H9 (cell line): ENCODE results near the gene FAM217A. TPM values are rescaled to one million over a fixed set of nuclear protein-coding genes. Genes with fewer than 3 reads are reported as not detected.
"Not testable (repeated sequence)": the region's sequence is repeated elsewhere in the genome, so short reads cannot be mapped to it uniquely, and the experiment has no call there.

Experiments
- DNase-seq: peaks from one replicate; pipeline ENCODE4 v3.0.0-alpha.2; 2017
- H2AFZ ChIP-seq: one replicate; pipeline ENCODE4 v1.6.1; 2013; ENCODE audit warnings: mild to moderate bottlenecking, low read length, control low read depth, moderate library complexity
- H2AK5ac ChIP-seq: 2 replicates; pipeline ENCODE4 v1.6.1; 2013; ENCODE audit warnings: low read length, control low read depth, mixed read lengths; ENCODE audit not compliant: insufficient read length
- H2BK120ac ChIP-seq: one replicate; pipeline ENCODE4 v1.6.1; 2013; ENCODE audit warnings: low read depth, mild to moderate bottlenecking, low read length, control low read depth, inconsistent platforms; ENCODE audit not compliant: poor library complexity, severe bottlenecking
- H2BK12ac ChIP-seq: 2 replicates; pipeline ENCODE4 v1.6.1; 2013; ENCODE audit warnings: low read length, control low read depth, mixed read lengths, low read depth; ENCODE audit not compliant: insufficient read length
- H2BK15ac ChIP-seq: 2 replicates; pipeline ENCODE4 v1.6.1; 2013; ENCODE audit warnings: low read depth, low read length, control low read depth
- H2BK20ac ChIP-seq: one replicate; pipeline ENCODE4 v1.6.1; 2013; ENCODE audit warnings: low read depth, mild to moderate bottlenecking, low read length, control low read depth, inconsistent platforms; ENCODE audit not compliant: poor library complexity, severe bottlenecking
- H2BK5ac ChIP-seq: 2 replicates; pipeline ENCODE4 v1.6.1; 2013; ENCODE audit warnings: low read length, control low read depth, mixed read lengths; ENCODE audit not compliant: insufficient read length
- H3K14ac ChIP-seq: 2 replicates; pipeline ENCODE4 v1.6.1; 2013; ENCODE audit warnings: low read length, control low read depth; ENCODE audit not compliant: insufficient read depth
- H3K18ac ChIP-seq: 2 replicates; pipeline ENCODE4 v1.6.1; 2013; ENCODE audit warnings: low read depth, mild to moderate bottlenecking, mixed read lengths, low read length, control low read depth; ENCODE audit not compliant: insufficient read length
- H3K23ac ChIP-seq: 2 replicates; pipeline ENCODE4 v1.6.1; 2013; ENCODE audit warnings: low read length, control low read depth, mixed read lengths, low read depth; ENCODE audit not compliant: insufficient read length
- H3K23me2 ChIP-seq: 2 replicates; pipeline ENCODE4 v1.6.1; 2013; ENCODE audit warnings: low read depth, mild to moderate bottlenecking, mixed read lengths, low read length, control low read depth; ENCODE audit not compliant: insufficient read length, poor library complexity, severe bottlenecking
- H3K27ac ChIP-seq: 2 replicates; pipeline ENCODE4 v1.5.1; 2013; ENCODE audit warnings: low read length, control low read depth, mixed read lengths, low read depth; ENCODE audit not compliant: insufficient read length
- H3K27me3 ChIP-seq: 2 replicates; pipeline ENCODE4 v1.6.1; 2013; ENCODE audit warnings: low read length, control low read depth, inconsistent platforms; ENCODE audit not compliant: insufficient read depth
- H3K4ac ChIP-seq: 2 replicates; pipeline ENCODE4 v1.6.1; 2013; ENCODE audit warnings: low read depth, mild to moderate bottlenecking, control low read depth, inconsistent platforms, low read length, moderate library complexity
- H3K4me1 ChIP-seq: 2 replicates; pipeline ENCODE4 v1.6.1; 2013; ENCODE audit warnings: low read length, control low read depth, inconsistent platforms; ENCODE audit not compliant: insufficient read depth
- H3K4me2 ChIP-seq: 2 replicates; pipeline ENCODE4 v1.6.1; 2013; ENCODE audit warnings: low read length, control low read depth, mixed read lengths; ENCODE audit not compliant: insufficient read length, insufficient read depth
- H3K56ac ChIP-seq: 2 replicates; pipeline ENCODE4 v1.6.1; 2013; ENCODE audit warnings: low read depth, mild to moderate bottlenecking, mixed read lengths, low read length, control low read depth; ENCODE audit not compliant: insufficient read length
- H3K79me1 ChIP-seq: 2 replicates; pipeline ENCODE4 v1.6.1; 2013; ENCODE audit warnings: low read depth, mild to moderate bottlenecking, moderate library complexity, low read length, control low read depth, inconsistent platforms; ENCODE audit not compliant: insufficient read depth, poor library complexity, severe bottlenecking
- H3K79me2 ChIP-seq: 2 replicates; pipeline ENCODE4 v1.6.1; 2013; ENCODE audit warnings: low read length, control low read depth, inconsistent platforms; ENCODE audit not compliant: insufficient read depth
- H3K9ac ChIP-seq: 2 replicates; pipeline ENCODE4 v1.6.1; 2013; ENCODE audit warnings: low read length, control low read depth, mixed read lengths; ENCODE audit not compliant: insufficient read length; ENCODE audit errors: extremely low read depth
- H3K9me3 ChIP-seq: one replicate; pipeline ENCODE4 v1.6.1; 2013; ENCODE audit warnings: low read depth, low read length, inconsistent platforms; ENCODE audit not compliant: control insufficient read depth
- H3T11ph ChIP-seq: one replicate; pipeline ENCODE4 v1.6.1; 2013; ENCODE audit warnings: mild to moderate bottlenecking, low read length, control low read depth, inconsistent platforms
- H4K20me1 ChIP-seq: one replicate; pipeline ENCODE4 v1.6.1; 2013; ENCODE audit not compliant: control insufficient read depth, insufficient read length, insufficient read depth
- H4K5ac ChIP-seq: 2 replicates; pipeline ENCODE4 v1.6.1; 2013; ENCODE audit warnings: low read depth, mild to moderate bottlenecking, mixed read lengths, low read length, control low read depth; ENCODE audit not compliant: insufficient read length
- H4K8ac ChIP-seq: replicated peaks from 2 replicates; pipeline ENCODE4 v1.6.1; 2013; ENCODE audit warnings: low read length, control low read depth, mixed read lengths, low read depth; ENCODE audit not compliant: insufficient read length
- H4K91ac ChIP-seq: 2 replicates; pipeline ENCODE4 v1.6.1; 2013; ENCODE audit warnings: low read depth, mild to moderate bottlenecking, moderate library complexity, mixed read lengths, low read length, control low read depth; ENCODE audit not compliant: insufficient read length
- H3K27ac Mint-ChIP-seq, 3 experiments: 2 replicates in 2 of 3; 3 replicates in 1 of 3; pipeline ENCODE4 v1.8.0; 2020 to 2021; ENCODE audit warnings: mixed read lengths in 3 of 3, mild to moderate bottlenecking in 1 of 3, moderate library complexity in 1 of 3
- H3K27me3 Mint-ChIP-seq: 2 replicates; pipeline ENCODE4 v1.8.0; 2021; ENCODE audit warnings: low read depth, mild to moderate bottlenecking, moderate library complexity, mixed read lengths
- H3K36me3 Mint-ChIP-seq, 3 experiments: 2 replicates in 2 of 3; 3 replicates in 1 of 3; pipeline ENCODE4 v1.8.0; 2020 to 2021; ENCODE audit warnings: low read depth in 3 of 3, mixed read lengths in 3 of 3; ENCODE audit not compliant: insufficient read depth in 1 of 3
- H3K4me1 Mint-ChIP-seq, 2 experiments: 2 replicates each; pipeline ENCODE4 v1.8.0; 2020; ENCODE audit warnings: mixed read lengths in 2 of 2
- H3K4me3 Mint-ChIP-seq, 2 experiments: 2 replicates in 1 of 2; 3 replicates in 1 of 2; pipeline ENCODE4 v1.8.0; 2020 to 2021; ENCODE audit warnings: mild to moderate bottlenecking in 2 of 2, mixed read lengths in 2 of 2, moderate library complexity in 1 of 2
- H3K9me3 Mint-ChIP-seq, 2 experiments: 2 replicates in 1 of 2; 3 replicates in 1 of 2; pipeline ENCODE4 v1.8.0; 2020; ENCODE audit warnings: mild to moderate bottlenecking in 2 of 2, mixed read lengths in 2 of 2, moderate library complexity in 1 of 2
- CTCF ChIP-seq: fragments of 200-600 bp; sonication (generic); conservative IDR thresholded peaks from 3 replicates; pipeline ENCODE4 v1.8.0; 2021; ENCODE audit warnings: antibody characterized with exemption, mild to moderate bottlenecking
- WGBS: extraction: QIAGEN DNeasy Blood & Tissue Kit; methylation state at CpG from one replicate; pipeline ENCODE4 v1.1.7; 2013; ENCODE audit warnings: missing lambda C conversion rate, low lambda C conversion rate, mixed read lengths; ENCODE audit not compliant: insufficient read length; ENCODE audit errors: extremely low coverage; 5-methylcytosine and 5-hydroxymethylcytosine counted together
- total RNA-seq: library from RNA; stranded (reverse); gene quantifications from 2 replicates; pipeline ENCODE4 v1.2.1, GENCODE V29; 2021

Gene FAM217A
- total RNA-seq, 1 experiment from 2014 or later, result not detected

DNA sequence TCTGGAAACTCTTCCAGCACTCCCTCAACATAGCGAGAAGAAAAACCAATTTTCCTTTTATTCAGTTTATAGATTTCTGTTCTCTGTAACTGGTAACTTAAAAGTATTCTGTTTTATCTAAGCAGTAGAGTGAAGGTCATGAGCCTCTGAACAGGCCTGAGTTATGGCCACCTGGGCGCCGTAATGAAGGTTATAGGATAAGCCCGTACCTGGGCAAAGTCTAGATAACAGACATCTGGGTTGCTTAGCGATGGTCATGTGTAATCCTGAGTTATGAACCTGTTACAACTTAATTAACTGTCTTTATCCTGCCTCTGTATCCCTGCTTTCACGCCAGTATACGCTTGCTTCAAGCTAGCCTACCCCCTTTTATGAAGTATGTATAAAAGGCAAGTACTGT lies 13.0 kb upstream of the FAM217A start:
- no peak overlapping the region for H2BK20ac ChIP-seq
- no peak for DNase-seq
- no peak overlapping the region for H3K56ac ChIP-seq
- no CpG with 5 or more reads among the region's 7 CpGs for WGBS
- no peaks in the 10 kb centered on the region for H3K4me1 Mint-ChIP-seq
- no peak overlapping the region for H3K4me3 Mint-ChIP-seq
- H3K4me1 ChIP-seq, result no peaks in the 10 kb centered on the region
- H3K36me3 Mint-ChIP-seq, result no peaks in the 10 kb centered on the region
- no peak overlapping the region for H3K23ac ChIP-seq
- no peak overlapping the region for H3K9ac ChIP-seq
- no peak overlapping the region for H3K4me2 ChIP-seq
- H3K9me3 Mint-ChIP-seq, result no peaks in the 10 kb centered on the region
- no peak overlapping the region for H2AK5ac ChIP-seq
- no peaks in the 10 kb centered on the region for H3K79me1 ChIP-seq
- H3K27me3 Mint-ChIP-seq, result peaks cover 2% of the 10 kb centered on the region; the same call in 1 of the 2 replicates
- H4K5ac ChIP-seq, result no peak overlapping the region
- no peaks in the 10 kb centered on the region for H3K23me2 ChIP-seq
- no peak overlapping the region for H3T11ph ChIP-seq
- H2BK12ac ChIP-seq, result no peak overlapping the region
- H3K9me3 ChIP-seq, result no peaks in the 10 kb centered on the region
- no peak overlapping the region for H2BK15ac ChIP-seq
- no peak overlapping the region for H2AFZ ChIP-seq
- H4K8ac ChIP-seq, result no peak overlapping the region
- no peak overlapping the region for H3K27ac Mint-ChIP-seq
- no peak overlapping the region for H4K91ac ChIP-seq
- no peak overlapping the region for H3K14ac ChIP-seq
- H4K20me1 ChIP-seq, result no peaks in the 10 kb centered on the region
- no peak overlapping the region for H2BK5ac ChIP-seq
- H3K79me2 ChIP-seq, result no peaks in the 10 kb centered on the region
- no peak overlapping the region for H3K18ac ChIP-seq
- no peak overlapping the region for H3K4ac ChIP-seq
- no peak overlapping the region for H2BK120ac ChIP-seq
- no peak for TF ChIP-seq CTCF
- H3K27ac ChIP-seq, result no peak overlapping the region
- no peaks in the 10 kb centered on the region for H3K27me3 ChIP-seq

DNA sequence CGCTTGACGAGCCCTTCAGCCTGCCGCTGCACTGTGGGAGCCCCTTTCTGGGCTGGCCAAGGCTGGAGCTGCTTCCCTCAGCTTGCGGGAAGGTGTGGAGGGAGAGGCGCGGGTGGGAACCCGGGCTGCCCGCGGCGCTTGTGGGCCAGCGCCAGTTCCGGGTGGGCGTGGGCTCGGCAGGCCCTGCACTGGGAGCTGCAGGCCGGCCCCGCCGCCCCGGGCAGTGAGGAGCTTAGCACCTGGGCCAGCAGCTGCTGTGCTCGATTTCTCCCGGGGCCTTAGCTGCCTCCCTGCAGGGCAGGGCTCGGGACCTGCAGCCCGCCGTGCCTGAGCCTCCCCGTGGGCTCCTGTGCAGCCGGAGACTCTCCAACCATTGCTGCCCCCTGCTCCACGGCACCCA lies 11.1 kb upstream of the FAM217A start:
- H2BK120ac ChIP-seq, H3K79me2 ChIP-seq, H3K27me3 Mint-ChIP-seq, H3K4me1 Mint-ChIP-seq, H3K9me3 Mint-ChIP-seq, DNase-seq, H3K36me3 Mint-ChIP-seq, H4K91ac ChIP-seq, H4K5ac ChIP-seq, H3K79me1 ChIP-seq, H3K23me2 ChIP-seq, H2AK5ac ChIP-seq, H2BK15ac ChIP-seq, H3K14ac ChIP-seq, H4K8ac ChIP-seq, H3K18ac ChIP-seq, H3K27me3 ChIP-seq, H3K9me3 ChIP-seq, H3K23ac ChIP-seq, H3K4me3 Mint-ChIP-seq, H4K20me1 ChIP-seq, H3K4ac ChIP-seq, H2BK20ac ChIP-seq, H3K56ac ChIP-seq, H3K9ac ChIP-seq, H3T11ph ChIP-seq, H2AFZ ChIP-seq, H3K27ac ChIP-seq, H3K27ac Mint-ChIP-seq, H2BK12ac ChIP-seq, H2BK5ac ChIP-seq, H3K4me1 ChIP-seq, H3K4me2 ChIP-seq: not testable (repeated sequence)
- no CpG with 5 or more reads among the region's 26 CpGs for WGBS
